HUES48 (cell line): ENCODE measurements around the gene ANKS1A.

Source experiments
- H3K27ac ChIP-seq: one replicate; pipeline ENCODE4 v1.7.0; 2013; ENCODE audit warnings: low read depth, low read length, inconsistent platforms
- H3K27me3 ChIP-seq: 2 replicates; pipeline ENCODE4 v1.6.1; 2013; ENCODE audit warnings: mild to moderate bottlenecking, low read length; ENCODE audit not compliant: control insufficient read depth, insufficient read depth
- H3K36me3 ChIP-seq: 2 replicates; pipeline ENCODE4 v1.6.1; 2013; ENCODE audit warnings: low read length; ENCODE audit not compliant: control insufficient read depth, insufficient read depth
- H3K4me1 ChIP-seq: 2 replicates; pipeline ENCODE4 v1.6.1; 2013; ENCODE audit warnings: mild to moderate bottlenecking, low read length; ENCODE audit not compliant: control insufficient read depth, insufficient read depth
- H3K4me3 ChIP-seq: 2 replicates; pipeline ENCODE4 v1.5.1; 2013; ENCODE audit warnings: mild to moderate bottlenecking, low read depth, low read length
- H3K9ac ChIP-seq: 2 replicates; pipeline ENCODE4 v1.6.1; 2013; ENCODE audit warnings: mild to moderate bottlenecking, low read depth, low read length, moderate library complexity
- H3K9me3 ChIP-seq: 2 replicates; pipeline ENCODE4 v1.6.1; 2013; ENCODE audit warnings: low read length; ENCODE audit not compliant: control insufficient read depth, insufficient read depth

Gene ANKS1A

DNA sequence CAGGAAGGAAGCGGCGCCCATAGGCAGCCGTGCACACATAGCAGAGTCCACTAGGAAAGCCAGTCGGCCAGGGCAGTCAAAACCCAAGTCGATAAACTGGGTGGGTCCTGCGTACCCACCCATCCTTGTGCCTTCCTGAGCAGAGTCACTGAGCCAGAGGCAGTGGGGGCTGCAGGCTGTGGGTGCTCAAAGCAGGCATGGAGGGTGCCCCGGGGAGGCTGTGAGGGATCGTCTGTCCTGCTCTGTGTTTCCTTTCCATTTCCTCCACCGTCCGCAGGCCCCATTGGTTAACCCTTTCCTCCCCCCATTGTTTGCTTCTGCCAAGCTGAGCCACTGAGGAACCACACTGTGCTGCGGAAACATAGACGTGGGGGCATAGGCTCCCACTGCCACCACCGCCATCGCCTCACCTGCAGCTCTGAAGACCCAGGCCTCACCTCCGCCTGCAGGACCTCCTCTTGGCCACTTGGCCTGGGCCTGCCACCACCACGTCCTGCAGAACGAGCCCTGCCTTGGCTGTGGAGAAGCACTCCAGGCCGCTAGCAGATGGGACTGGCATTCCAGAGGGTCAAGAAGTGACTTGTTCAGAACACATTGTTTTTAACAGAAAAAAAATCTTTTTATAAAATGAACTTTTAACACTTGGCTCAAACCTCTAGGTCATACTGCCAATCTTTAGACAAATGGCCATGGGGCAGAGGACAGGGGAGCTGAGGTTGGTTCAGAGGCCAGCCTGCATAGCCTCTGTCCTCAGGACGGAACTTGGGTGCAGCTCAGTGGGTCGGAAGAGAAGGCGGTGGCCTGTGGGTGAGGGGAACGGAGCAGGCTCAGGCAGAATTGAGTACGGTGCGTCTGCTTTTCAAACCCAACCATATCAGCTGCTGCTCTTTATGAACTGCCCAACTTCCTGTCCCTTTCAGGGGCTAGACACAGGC lies 199.5 kb downstream of the ANKS1A start:
- Histone ChIP-seq H3K9ac (no peak overlapping the region), H3K9me3 (no peaks in the 10 kb centered on the region), H3K4me3 (no peak overlapping the region), H3K4me1 (no peaks in the 10 kb centered on the region), H3K36me3 (peaks cover 53% of the 10 kb centered on the region), H3K27ac (no peak overlapping the region), H3K27me3 (no peaks in the 10 kb centered on the region)

- no peak overlapping the region for H3K9ac ChIP-seq
- H3K36me3 ChIP-seq: peaks cover 45% of the 10 kb centered on the region
- no peaks in the 10 kb centered on the region for H3K27me3 ChIP-seq
- no peaks in the 10 kb centered on the region; the same call in 1 of the 2 replicates for H3K4me1 ChIP-seq
- H3K9me3 ChIP-seq: no peaks in the 10 kb centered on the region
- no peak overlapping the region for H3K27ac ChIP-seq
- H3K4me3 ChIP-seq: no peak overlapping the region
These were observed 200.3 kb downstream of the ANKS1A start for GRCh38 chr6:35089216-35089934.

DNA sequence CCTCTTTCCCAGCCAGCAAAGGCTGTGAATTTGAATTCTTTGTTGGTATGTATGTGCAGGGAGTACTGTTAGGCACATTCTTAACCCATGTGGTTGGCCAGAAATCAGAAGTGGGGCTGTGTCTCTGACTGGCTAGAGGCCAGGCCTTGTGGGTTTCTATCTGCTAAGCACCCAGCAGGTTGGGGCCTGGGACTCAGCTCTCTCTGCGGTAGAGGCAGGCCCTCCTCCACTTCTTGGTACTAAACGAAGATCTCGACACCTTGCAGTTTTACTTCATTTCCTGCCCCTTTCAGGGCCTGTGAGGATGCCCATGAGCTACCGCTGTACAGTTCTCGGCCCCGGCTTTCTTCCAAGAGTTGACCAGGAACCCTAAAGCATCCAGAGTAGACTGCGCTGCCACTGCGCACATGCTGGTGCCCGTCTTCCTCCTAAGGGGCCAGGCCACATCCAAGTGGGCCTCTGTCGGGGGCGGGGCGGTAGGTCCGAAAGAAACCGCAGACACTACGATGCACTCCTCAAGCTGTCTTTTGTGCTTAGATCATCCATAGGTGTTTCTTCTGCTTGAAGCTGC lies 201.0 kb downstream of the ANKS1A start:
- no peak overlapping the region for H3K4me3 ChIP-seq
- H3K4me1 ChIP-seq: no peaks in the 10 kb centered on the region; the same call in 1 of the 2 replicates
- peaks cover 39% of the 10 kb centered on the region for H3K36me3 ChIP-seq
- no peak overlapping the region for H3K27ac ChIP-seq
- H3K9me3 ChIP-seq: no peaks in the 10 kb centered on the region
- H3K27me3 ChIP-seq: no peaks in the 10 kb centered on the region
- no peak overlapping the region for H3K9ac ChIP-seq

DNA sequence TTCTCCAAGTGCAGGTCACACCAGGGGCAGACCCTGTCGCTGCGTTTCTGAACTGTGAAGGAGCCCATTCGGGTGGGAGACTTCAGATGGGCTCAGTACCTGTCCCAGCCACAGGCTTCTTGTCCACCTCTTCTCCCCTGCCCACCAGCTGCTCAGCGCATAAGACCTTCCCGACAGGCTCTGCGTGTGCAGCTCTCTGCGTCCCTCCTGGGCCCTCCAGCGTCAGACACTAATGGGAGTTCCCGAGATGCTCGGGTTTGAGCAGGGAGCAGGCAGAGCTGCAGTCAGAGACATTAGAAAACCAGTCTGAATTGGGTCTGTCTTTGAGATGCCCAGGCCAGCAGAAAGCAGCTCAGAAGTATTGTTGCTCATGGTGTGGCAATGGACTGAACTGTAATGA lies 201.7 kb downstream of the ANKS1A start:
- Histone ChIP-seq H3K36me3 (peaks cover 33% of the 10 kb centered on the region), H3K27ac (no peak overlapping the region), H3K4me3 (no peak overlapping the region), H3K9ac (no peak overlapping the region), H3K4me1 (peaks cover 2% of the 10 kb centered on the region; the same call in 1 of the 2 replicates), H3K9me3 (no peaks in the 10 kb centered on the region), H3K27me3 (no peaks in the 10 kb centered on the region)

GRCh38 chr6:35091346-35092083 lies 202.5 kb downstream of the ANKS1A start:
- H3K9me3 ChIP-seq: no peaks in the 10 kb centered on the region
- H3K27me3 ChIP-seq: no peaks in the 10 kb centered on the region
- H3K4me3 ChIP-seq: no peak overlapping the region
- no peak overlapping the region for H3K27ac ChIP-seq
- peaks cover 9% of the 10 kb centered on the region for H3K4me1 ChIP-seq
- peaks cover 25% of the 10 kb centered on the region for H3K36me3 ChIP-seq
- H3K9ac ChIP-seq: no peak overlapping the region; the same call in 1 of the 2 replicates

GRCh38 chr6:35092362-35093117 lies 203.5 kb downstream of the ANKS1A start:
- Histone ChIP-seq H3K9me3 (no peaks in the 10 kb centered on the region), H3K4me3 (no peak overlapping the region), H3K27ac (no peak overlapping the region), H3K4me1 (peaks cover 16% of the 10 kb centered on the region), H3K27me3 (no peaks in the 10 kb centered on the region), H3K36me3 (peaks cover 16% of the 10 kb centered on the region), H3K9ac (no peak overlapping the region)

GRCh38 chr6:35093118-35093445 lies 204.0 kb downstream of the ANKS1A start:
- no peak overlapping the region for H3K9ac ChIP-seq
- H3K4me3 ChIP-seq: no peak overlapping the region
- no peaks in the 10 kb centered on the region for H3K9me3 ChIP-seq
- H3K4me1 ChIP-seq: peaks cover 16% of the 10 kb centered on the region
- peaks cover 11% of the 10 kb centered on the region for H3K36me3 ChIP-seq
- no peaks in the 10 kb centered on the region for H3K27me3 ChIP-seq
- H3K27ac ChIP-seq: no peak overlapping the region

DNA sequence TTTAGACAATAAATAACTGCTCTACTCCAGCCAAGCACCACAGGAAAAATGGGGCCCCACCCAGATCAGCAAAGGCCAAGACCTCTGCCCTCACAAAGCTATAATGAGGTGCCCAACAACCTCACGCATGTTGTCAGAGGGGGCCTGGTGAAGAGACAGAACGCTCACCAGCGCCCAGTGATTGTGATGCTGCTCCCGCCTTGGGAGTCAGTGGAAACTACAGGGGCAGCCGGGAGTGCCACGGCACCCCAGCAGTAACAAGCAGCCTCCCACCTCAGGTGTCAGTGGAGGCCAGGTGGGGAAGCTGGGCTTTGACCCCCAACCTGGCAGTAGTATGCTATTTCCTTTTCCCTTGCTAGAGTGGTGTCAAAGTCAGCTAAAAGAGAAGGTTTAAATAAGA lies 204.7 kb downstream of the ANKS1A start:
- Histone ChIP-seq H3K9me3 (no peaks in the 10 kb centered on the region), H3K27ac (no peak overlapping the region), H3K4me3 (no peak overlapping the region), H3K9ac (no peak overlapping the region), H3K4me1 (peaks cover 16% of the 10 kb centered on the region), H3K27me3 (no peaks in the 10 kb centered on the region), H3K36me3 (peaks cover 5% of the 10 kb centered on the region; the same call in 1 of the 2 replicates)

DNA sequence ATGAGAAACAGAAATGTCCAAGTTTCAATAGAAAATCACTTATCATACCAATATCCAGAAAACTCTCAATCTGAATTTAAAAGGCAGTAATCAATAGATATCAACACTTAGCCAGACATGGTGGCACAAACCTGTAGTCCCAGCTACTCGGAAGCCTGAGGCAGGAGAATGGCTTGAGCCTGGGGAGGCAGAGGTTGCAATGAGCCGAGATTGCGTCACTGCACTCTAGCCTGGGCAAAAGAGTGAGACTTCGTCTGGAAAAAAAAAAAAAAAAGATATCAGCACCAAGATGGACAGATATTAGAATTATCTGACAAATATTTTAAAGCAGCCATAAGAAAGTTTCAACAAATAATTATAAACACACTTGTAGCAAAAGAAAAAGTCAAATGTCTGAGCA lies 205.1 kb downstream of the ANKS1A start:
- no peaks in the 10 kb centered on the region for H3K9me3 ChIP-seq
- no peaks in the 10 kb centered on the region for H3K27me3 ChIP-seq
- no peak overlapping the region for H3K4me3 ChIP-seq
- no peak overlapping the region for H3K9ac ChIP-seq
- H3K36me3 ChIP-seq: 0 out of 2 replicates have a peak, but pooled peaks cover 2% of the 10 kb centered on the region
- H3K4me1 ChIP-seq: peaks cover 16% of the 10 kb centered on the region
- no peak overlapping the region for H3K27ac ChIP-seq
